ENCODE results near the gene ROR2.

Gene ROR2

DNA sequence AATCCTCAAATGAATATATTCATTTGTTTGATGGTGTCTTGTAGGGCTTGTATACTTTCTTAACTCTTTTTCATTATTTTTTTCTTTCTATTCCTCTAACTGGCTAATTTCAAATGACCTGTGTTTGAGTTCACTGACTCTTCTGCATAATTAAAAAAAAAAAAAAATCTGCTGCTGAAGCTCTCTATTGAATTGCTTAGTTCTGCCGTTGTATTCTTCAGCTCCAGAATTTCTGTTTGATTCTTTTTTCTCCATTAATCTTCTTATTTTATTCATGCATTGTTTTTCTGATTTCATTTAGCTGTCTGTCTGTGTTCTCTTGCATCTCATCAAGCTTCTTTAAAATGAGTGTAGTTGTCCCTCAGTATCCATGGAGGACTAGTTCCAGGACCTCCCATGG lies 244.6 kb downstream of the ROR2 start:
- no peak for FAIRE-seq

DNA sequence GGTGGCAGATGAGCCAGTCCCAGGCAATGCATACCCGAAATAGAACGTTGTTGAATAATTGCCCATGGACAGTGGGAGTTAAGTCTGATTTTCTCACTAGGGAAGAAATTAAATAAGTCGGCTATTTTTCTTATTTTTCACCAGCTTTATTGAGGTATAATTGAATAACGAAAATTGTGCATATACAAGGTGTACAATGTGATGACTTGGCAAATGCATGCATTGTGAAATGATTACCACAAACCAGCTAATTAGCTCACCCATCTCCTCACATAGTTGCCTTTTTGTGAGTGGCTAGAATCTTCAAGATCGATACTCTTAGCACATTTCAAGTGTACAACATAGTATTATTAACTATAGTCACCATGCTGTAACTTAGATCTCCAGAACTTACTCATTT lies 249.6 kb downstream of the ROR2 start:
- DNase-seq (ENCODE audit: insufficient read length, low spot score), result no peak
- no peak for FAIRE-seq

More for the DNA sequence above, 244.6 kb downstream of the ROR2 start:
- no peak for DNase-seq (ENCODE audit: insufficient read length, low spot score)

DNA sequence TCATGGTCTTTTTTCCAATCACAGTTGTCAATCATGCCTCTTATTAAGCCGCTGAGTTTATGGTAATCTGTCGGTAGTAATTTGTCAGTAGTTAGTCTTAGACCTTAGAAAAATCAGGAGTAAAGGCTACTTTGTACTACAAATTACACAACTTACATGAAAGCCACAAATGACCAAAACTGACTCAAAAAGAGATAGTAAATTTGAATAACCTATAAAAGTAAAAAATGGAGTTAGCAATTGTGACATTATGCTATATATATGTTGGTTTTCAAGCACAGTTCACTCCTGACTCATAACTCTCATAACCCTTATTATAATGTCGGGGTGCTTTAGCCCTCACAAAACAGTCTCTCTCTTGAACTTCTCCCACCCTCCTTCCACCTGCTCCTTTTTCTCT lies 251.8 kb downstream of the ROR2 start:
- DNase-seq (ENCODE audit: insufficient read length, low spot score) (no peak), FAIRE-seq (no peak)

DNA sequence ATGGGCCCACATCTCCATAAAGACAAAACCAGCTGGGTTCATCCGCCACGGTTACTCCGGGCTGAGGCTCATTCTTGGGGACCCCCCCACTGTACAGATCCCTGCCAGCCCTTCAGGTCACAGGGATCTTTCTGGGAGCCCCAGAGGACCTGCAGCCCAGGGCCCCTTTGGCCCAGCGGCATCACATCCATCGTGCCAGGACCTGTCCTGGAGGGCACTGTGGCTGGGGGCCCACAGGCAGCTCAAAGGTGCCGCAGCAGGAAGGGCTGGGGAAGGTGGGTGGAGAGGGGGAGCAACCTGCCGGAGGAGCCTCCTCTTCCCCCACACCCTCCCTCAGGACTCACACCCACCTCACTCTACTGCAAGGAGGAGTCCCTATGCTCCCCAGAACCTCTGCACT lies 252.8 kb downstream of the ROR2 start:
- FAIRE-seq, result no peak
- DNase-seq (ENCODE audit: insufficient read length, low spot score), result no peak

DNA sequence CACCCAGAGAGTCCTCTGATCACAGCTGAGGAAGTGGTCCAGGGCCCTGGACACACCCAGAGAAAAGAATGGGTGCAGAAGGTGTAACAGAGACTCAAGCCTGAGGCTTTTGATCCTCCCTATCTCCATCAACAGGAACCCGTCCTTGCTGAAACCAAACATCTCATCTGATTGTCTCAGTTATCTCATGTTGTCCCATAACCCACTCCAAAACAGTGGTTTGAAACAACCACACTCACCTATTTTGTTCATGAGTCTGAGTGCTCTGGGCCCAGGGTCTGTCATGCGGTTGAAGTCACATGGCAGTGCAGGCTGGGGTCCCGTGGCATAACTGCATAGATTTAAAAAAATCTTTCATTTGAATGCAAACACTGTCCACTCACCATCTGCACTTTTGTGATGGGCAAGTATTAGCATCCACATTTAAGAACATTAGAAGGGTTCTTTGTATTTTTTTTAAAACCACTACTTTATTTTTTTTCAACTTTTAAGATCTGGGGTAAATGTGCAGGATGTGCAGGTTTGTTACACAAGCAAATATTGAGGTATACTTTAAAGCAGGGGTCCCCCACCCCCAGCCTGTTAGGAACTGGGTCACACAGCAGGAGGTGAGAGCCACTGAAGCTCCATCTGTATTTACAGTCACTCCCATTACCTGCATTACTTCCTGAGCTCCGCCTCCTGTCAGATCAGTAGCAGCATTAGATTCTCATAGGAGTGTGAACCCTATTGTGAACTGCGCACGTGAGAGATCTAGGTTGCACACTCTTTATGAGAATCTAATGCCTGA lies 255.8 kb downstream of the ROR2 start:
- FAIRE-seq, result no peak
- DNase-seq (ENCODE audit: insufficient read length, low spot score), result no peak

DNA sequence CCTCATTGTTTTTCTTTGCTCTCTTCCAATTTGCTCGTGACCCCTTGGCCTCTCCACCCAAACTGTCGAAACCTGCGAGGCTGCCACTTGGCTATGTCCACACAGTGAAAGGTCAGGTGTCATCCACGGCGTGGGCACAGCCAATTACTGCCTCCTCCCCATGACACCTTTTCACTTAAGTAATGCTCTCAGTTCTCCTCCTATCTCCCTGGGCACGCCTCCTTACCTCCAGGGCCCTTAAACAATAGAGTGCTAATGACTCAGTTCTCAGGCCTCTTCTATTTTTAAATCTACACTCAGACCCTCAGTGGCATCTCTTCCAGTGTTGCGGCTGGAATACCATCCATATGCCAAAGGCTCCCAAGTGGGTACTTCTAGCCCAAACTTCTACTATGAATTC lies 256.8 kb downstream of the ROR2 start:
- no peak for FAIRE-seq
- DNase-seq (ENCODE audit: insufficient read length, low spot score), result no peak

DNA sequence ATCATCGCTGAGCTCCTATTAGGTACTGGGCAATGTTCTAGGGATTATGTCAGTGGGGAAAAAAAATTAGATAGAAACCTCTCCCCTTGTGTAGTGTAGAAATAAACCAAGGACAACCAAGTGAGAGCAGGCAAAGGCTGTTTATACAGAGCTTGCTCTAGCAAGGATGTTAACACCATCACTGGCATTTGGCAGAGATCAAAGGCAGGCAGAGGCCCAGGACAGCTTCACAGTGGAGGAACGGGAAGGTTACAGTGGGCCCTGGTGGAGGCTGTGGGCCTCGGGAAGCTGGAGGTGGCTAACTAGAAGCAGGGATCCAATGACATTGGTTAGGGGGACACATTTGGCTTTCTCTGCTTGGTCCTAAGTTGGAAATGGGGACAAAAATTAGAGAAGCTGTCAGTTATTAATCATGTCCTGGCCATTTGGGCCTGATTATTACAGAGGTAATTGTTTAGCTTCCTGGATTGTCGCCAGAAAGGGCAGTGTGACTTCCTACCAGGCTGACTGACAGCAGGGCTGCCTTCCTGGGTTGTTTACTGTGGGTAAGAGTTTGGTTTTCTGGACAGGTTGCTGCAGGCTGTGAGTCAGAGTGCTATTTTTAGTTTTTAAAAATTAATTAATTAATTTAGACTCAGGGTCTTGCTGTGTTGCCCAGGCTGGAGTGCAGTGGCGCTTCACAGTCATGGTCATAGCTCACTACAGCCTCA lies 259.3 kb downstream of the ROR2 start:
- DNase-seq (ENCODE audit: insufficient read length, low spot score) (no peak), FAIRE-seq (no peak)

DNA sequence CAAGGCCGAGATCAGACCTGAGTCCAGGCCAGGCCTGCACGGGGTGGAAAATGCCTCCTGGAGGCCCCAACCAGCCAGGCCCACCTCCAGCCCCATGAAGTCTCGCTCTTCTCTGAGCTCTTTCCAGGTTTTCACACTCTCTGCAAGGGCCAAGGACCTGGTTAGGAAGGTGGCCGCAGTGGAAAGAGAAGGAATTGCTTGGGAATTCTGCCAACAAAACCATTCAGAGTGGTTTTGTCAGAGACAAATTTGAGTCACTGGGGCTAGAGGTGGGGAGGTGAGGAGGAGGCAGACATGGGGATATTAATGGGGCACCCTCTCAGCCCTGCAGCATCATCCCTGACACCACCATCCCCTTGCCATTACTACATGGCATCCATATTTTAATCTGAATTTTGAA lies 261.0 kb downstream of the ROR2 start:
- DNase-seq (ENCODE audit: insufficient read length, low spot score), result no peak
- FAIRE-seq, result no peak

DNA sequence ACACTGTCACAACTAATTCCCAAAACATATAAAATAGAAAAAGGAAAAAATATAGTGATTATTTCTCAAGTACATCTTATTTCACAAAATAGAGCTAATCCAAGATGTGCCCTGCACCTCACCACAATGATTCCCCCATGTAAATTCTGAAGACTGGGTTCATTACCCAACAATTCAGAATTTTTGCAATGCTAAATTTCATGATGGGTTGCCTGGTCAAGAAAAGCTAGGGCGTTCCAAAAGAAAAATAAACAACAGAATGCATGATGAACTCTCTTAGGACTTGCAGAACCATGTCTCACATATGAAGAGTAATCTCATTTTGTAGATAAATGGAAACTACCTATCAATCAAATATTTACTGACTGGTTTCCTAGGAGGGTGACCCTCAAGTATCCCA lies 266.8 kb downstream of the ROR2 start:
- FAIRE-seq, result no peak

DNA sequence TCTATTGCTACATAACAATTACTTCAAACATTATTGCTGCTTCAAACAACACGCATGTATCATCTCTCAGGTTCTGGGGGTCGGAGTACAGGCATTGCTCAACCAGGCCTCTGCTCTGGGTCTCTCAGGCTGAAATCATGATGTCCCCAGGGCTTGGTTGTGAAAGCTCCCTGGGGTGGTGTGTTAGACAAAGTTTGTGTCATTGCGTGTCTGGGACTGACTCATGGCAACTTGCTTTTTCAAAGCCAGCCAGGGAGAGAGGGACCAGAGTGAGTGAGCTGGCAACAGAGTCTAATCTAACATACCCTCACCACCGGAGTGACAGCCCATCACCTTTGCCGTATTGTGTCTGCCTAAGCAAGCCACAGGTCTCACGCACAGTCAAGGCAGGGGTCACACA lies 267.2 kb downstream of the ROR2 start:
- FAIRE-seq, result no peak

More for the DNA sequence above, 266.8 kb downstream of the ROR2 start:
- no peak for DNase-seq (ENCODE audit: insufficient read length, low spot score)

DNA sequence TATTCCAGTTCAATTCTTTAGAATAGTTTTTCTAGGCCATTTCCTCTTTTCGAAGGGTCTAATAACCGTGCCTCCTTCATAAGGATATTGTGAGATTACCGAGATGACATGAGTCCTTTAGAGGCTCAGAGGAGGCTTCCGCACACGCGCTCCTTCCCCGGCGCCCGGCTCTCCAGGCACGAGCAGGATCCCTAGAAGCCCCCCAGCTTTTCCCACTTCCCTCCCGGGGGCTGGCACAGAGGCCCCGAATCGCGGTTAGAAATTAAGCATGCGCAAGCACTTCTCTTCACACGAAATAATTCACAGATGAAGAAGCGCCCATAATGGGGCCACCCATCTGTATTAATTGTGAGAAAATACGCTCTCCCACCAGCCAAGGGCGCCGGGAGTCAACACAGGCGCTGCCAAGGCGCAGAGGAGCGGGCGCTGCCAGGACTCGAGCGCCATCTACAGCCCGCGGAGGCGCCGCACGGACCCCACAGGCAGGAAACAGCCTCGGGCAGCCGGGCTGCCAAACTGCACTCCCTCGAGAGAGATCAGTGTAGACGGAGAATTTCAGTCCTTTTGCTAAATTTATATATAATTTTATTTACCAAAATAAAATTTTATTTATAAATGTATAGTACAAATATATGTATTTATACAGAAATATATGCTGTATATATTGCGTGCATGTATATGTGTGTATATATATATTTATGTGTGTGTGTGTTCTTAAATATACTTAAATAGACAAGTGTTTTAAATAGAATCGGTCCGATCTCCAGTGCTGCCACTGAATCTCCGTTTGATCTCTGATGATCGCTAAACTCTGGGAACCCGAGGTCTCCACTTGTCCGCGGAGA lies 268.3 kb downstream of the ROR2 start:
- FAIRE-seq (no peak), DNase-seq (ENCODE audit: insufficient read length, low spot score) (peak; percentile 78)

More for the DNA sequence above, 267.2 kb downstream of the ROR2 start:
- DNase-seq (ENCODE audit: insufficient read length, low spot score), result no peak

DNA sequence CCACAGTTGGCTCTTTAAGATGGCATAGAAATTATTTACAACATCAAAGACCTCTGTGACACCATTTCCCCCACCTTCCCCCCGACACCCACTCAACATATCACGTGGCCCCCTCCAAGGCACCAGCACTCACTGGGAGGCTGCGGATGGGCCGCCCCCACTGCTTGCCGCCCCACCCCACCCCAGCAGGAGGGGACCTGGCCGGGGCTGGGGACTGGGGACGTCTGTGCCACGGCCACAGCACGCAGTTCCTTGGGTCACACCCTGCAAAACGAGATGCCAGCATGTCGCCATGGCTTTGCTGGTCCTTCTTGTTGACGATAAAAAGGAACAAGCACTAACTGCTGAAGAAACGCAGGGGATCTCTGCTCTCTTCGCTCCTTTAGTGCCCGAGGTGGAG lies 269.0 kb downstream of the ROR2 start:
- DNase-seq (ENCODE audit: insufficient read length, low spot score), result no peak
- no peak for FAIRE-seq

DNA sequence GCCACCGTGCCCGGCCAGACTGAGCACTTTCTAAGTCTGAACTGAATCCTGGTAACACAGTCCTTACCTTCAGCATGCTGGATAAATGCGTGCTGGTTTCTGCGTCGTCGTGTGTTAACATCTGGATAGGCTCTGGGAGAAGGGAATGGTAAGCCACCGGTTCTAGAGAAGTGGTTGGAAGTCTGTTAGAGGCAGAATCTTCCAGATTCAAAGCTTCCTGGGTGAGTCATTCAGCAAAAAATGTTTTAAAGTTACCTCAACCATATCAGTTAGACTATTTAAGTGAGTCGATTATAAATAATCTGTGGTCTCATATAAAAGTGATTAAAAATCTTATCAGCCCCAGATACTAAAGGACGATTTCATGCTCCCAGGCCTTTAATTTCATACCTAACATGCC lies 269.9 kb downstream of the ROR2 start:
- DNase-seq (ENCODE audit: insufficient read length, low spot score) (no peak), FAIRE-seq (no peak)

DNA sequence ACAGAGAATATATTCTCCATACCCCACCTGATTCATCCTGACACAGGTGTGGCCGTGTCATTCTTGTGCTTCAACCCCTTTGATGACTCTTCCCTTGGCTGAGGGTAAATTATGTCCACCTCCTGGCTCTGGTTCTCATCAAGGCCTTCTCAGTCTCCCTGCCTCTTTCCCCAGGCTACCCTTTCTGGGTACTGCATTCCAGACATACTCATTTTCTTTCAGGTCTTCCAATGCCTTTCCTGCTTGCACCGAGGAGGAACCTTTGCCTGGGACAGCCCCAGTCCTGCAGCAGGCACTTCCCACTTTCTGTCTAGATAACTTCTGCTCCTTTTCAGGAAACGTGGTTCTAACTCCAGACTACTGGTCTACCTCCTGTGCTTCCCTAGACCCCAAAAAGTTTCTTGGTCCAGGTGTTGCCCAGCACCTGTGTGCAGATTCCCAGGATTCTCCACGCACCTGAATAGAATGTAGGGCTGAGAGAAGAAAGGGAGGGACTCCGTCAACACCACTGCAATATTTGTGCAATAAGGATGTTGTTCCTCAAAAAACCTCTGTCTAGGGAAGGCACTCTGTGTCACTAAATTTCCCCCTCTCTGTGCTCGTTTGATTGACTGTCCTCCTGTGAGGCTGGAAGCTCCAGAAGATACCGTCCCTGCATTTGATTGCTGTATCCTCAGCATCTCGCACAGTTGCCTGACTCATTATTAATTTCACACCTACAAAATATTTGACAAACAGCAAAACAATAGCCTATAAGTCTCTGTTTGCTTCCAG lies 271.0 kb downstream of the ROR2 start:
- FAIRE-seq, result no peak
- DNase-seq (ENCODE audit: insufficient read length, low spot score), result no peak

DNA sequence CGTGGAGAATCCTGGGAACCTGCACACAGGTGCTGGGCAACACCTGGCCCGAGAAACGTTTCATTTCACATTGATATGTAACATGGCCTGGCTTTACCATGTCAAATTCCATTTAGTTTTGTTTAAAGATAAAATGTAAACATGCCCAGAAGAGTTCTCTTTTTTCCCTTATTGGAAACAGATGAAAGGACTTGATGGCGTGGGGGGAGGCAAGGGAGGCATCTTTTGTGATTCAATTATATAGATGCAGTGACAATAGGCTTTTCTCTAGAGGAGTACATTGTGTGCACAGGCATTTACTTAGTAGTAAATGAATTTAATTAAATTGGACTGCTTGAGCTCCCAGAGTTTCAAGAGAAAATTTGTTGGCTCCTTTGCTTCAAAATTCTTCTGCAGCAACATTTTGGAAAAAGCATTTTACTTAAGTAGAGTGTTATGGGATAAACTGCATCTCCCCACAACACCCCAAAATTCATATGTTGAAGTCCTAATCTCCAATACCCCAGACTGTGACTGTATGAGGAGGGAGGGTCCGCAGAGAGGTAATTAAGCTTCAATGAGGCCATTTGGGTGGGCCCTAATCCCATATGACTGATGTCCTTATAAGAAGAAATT lies 272.1 kb downstream of the ROR2 start:
- no peak for DNase-seq (ENCODE audit: insufficient read length, low spot score)
- FAIRE-seq, result no peak

DNA sequence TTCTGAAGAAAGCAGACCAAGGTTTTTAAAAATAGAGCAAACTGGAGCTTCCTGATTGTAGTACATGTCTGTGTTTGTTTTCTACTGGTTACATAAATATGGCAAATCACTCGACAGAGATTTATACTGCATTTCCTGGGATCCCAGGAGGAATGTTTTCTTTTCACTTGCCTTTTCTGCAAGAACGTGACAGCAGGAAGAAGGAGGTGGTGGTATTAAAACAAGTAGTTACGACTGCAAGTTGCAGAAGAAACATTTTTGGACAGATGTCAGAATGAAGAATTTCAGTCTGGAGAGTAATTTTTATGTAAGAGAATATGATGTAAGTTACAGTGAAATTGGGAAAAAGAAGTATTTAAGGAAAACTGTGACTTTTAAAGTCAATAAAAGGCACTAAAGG lies 272.7 kb downstream of the ROR2 start:
- FAIRE-seq (no peak), DNase-seq (ENCODE audit: insufficient read length, low spot score) (no peak)

DNA sequence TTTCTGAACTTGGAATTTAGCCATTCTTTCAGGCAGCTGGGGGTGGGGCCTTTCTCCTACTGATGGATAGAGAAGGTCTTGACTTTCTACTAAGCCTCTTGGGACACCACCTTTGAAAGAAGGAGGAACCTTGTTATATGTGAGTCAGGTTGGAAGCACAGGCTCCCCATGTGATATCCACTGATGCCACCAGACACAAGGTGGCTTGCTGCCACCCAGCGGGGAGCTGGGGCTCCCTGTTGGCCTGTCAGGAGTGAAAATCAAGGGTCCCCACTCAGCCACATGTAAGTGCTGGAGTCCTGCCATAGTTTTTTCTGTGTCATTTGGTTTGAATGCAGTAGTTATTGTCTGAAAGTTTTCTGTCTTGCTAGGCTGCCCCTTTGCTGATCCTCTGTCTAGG lies 274.0 kb downstream of the ROR2 start:
- FAIRE-seq, result no peak
- DNase-seq (ENCODE audit: insufficient read length, low spot score), result no peak

DNA sequence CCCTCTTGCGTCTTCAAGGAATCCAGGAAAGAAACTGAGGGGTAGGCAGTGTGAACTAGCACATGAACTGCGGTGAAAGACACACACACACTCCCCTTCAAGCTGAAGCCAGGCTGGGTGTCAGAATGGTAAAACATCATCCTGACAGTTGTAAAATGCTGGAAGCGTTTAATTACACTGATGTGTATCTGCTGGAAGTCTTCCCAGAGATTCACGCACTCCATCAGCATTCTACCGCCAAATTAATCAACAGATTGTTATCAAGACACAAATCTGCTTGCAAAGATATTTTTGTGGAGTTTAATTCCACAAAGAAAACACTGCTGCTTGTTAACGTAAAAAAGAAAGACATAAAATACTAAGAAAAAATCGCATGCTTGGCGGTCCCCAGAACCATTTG lies 285.4 kb downstream of the ROR2 start:
- no peak for DNase-seq (ENCODE audit: insufficient read length, low spot score)
- no peak for FAIRE-seq

DNA sequence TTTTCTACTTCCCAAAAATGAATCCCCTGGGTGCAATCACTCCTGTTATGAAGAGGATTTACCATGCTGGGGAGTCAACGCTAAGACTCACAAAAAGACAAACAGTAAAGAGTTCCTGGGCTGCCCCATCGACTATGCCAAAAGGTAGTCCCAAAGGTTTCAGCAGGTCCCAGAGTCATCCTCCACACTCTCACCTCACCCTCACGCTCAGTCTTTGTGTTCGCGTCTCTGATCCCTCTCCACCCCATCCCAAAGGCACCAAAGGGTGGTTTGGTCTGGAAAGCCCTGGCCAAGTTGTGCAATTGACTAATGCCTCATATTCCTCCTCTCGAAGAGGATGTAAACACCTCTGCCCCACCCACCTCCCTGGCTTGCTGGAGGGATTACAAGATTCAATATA lies 286.2 kb downstream of the ROR2 start:
- FAIRE-seq, result no peak
- DNase-seq (ENCODE audit: insufficient read length, low spot score), result no peak

DNA sequence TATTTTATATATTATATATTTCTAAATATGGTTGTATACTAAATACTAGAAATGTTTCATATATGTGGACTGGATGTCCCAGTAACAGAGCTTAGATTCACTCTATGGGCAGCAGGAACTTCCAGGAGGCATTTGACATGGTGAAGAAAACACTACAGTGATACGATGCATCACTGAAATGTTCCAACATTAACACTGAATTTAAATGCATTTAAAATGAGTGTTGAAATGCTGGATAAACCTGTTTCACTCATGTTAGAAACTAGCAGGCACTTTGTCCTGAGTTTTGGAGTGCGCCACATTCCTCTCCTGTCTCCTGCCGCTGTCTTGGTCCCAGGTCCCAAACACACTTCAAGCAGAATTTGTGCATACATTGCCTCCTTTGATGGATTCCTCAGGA lies 288.6 kb downstream of the ROR2 start:
- FAIRE-seq, result no peak
- no peak for DNase-seq (ENCODE audit: insufficient read length, low spot score)

Measured in GM19239 (cell line).